HCT116 (cell line): ENCODE results near the gene TIMM44.

ENCODE experiments used
- CTCF ChIP-seq, 3 experiments: fragments of 200-600 bp in 1 of 3; sonication (generic) in 1 of 3; IDR thresholded peaks in 2 of 3; conservative IDR thresholded peaks in 1 of 3; 2 replicates each; pipeline ENCODE4 v1.5.1; 2012 to 2017; ENCODE audit warnings: low read depth in 2 of 3, low read length in 2 of 3, antibody characterized with exemption in 1 of 3, borderline replicate concordance in 1 of 3, control low read depth in 1 of 3, mild to moderate bottlenecking in 1 of 3, mixed read lengths in 1 of 3, mixed run types in 1 of 3, moderate library complexity in 1 of 3; ENCODE audit not compliant: insufficient read depth in 1 of 3
- EZH2 ChIP-seq: fragments of 200-600 bp; sonication (generic); IDR thresholded peaks from 2 replicates; pipeline ENCODE4 v1.6.1; 2017; ENCODE audit warnings: antibody characterized with exemption, mixed run types

- TF ChIP-seq CTCF (IDR thresholded peaks at IDR 0.05 in 2 of 3, conservative IDR thresholded peaks at IDR 0.05 in 1 of 3; ENCODE audit: borderline replicate concordance in 1 of 3, insufficient read depth in 1 of 3, low read depth in 2 of 3, low read length in 2 of 3) (no peak), EZH2 (no peak)
These were observed at the start of gene TIMM44 for GRCh38 chr19:7943444-7944176.
